Left lung (tissue), 10 donors: ENCODE results near the gene TSC22D1. TPM values are rescaled to one million over a fixed set of nuclear protein-coding genes. Genes with fewer than 3 reads are reported as not detected.
A peak's percentile ranks its signal among the peaks of the same experiment; 100 is the strongest.
"Not testable (repeated sequence)": the region's sequence is repeated elsewhere in the genome, so short reads cannot be mapped to it uniquely, and the experiment has no call there.

ENCODE experiments used
- ATAC-seq: fragments of 200-7000 bp; cut with Tn5 transposase; one replicate; pipeline ENCODE4 v1.9.1; 2020; ENCODE audit warnings: moderate library complexity
- DNase-seq, 4 donors: peaks; one replicate each; pipeline ENCODE4 v3.0.0-alpha.2; 2013 to 2020
- H3K27ac ChIP-seq, 2 donors: fragments of 200-600 bp; sonication (generic) in 1 of 2; one replicate each; pipeline versions ENCODE4 v1.5.0 to v1.8.0; 2020 to 2021
- H3K27me3 ChIP-seq, 2 donors: fragments of 200-600 bp; sonication (generic) in 1 of 2; one replicate each; pipeline versions ENCODE4 v1.5.0 to v1.8.0; 2020 to 2021
- H3K36me3 ChIP-seq, 2 donors: fragments of 200-600 bp; sonication (generic) in 1 of 2; one replicate each; pipeline versions ENCODE4 v1.5.0 to v1.8.0; 2020 to 2021
- H3K4me1 ChIP-seq, 2 donors: fragments of 200-600 bp; one replicate each; pipeline ENCODE4 v1.8.0; 2021
- H3K4me3 ChIP-seq, 2 donors: fragments of 200-600 bp; sonication (generic) in 1 of 2; one replicate each; pipeline versions ENCODE4 v1.5.0 to v1.8.0; 2020 to 2021; ENCODE audit warnings: mild to moderate bottlenecking in 1 of 2
- H3K9me3 ChIP-seq, 2 donors: fragments of 200-600 bp; sonication (generic) in 1 of 2; one replicate each; pipeline versions ENCODE4 v1.5.0 to v1.8.0; 2020 to 2021
- CTCF ChIP-seq, 2 donors: fragments of 200-600 bp; sonication (generic) in 1 of 2; IDR thresholded peaks; one replicate each; pipeline versions ENCODE4 v1.5.0 to v1.8.0; 2021; ENCODE audit warnings: antibody characterized with exemption in 2 of 2
- intact Hi-C, 2 donors: fragments of 100-400 bp; cut with DNase I; formaldehyde crosslinking; loops; one replicate each; pipeline versions ENCODE4 v1.11.2 to v1.14.2; 2022
- polyA plus RNA-seq, 6 donors: library from polyadenylated mRNA; unstranded; fragments of 120-200 nt; gene quantifications; one replicate each; pipeline ENCODE4 v1.2.1, GENCODE V29; 2013; ENCODE audit not compliant: insufficient read length in 6 of 6
- total RNA-seq, 2 donors: library from RNA; stranded (reverse); fragmentation: NEBNext Ultra II Directional; extraction: Animal tissue kit (Norgen Biotek cat#: 25700); gene quantifications; one replicate each; pipeline ENCODE4 v1.2.1, GENCODE V29; 2021
- donor health status: DM: no; HTN: yes; CAD: no.
- donor health status: DM: no; HTN: no; CAD: no.

The TSC22D1 gene
- total and polyA plus RNA-seq, 8 donors = 95.4 to 192 (median 182) TPM

- Histone ChIP-seq H3K4me3 (no peak overlapping the region), H3K4me1 (peaks cover 0 to 3% of the 10 kb centered on the region in 2 donors), H3K9me3 (no peaks in the 10 kb centered on the region), H3K27me3 (no peaks in the 10 kb centered on the region), H3K27ac (no peak overlapping the region), H3K36me3 (no peaks in the 10 kb centered on the region)
- no peak for TF ChIP-seq CTCF (IDR thresholded peaks at IDR 0.05)
- ATAC-seq = no peak
- DNase-seq = no peak
- intact Hi-C loops = no loop called here
These were observed 38.9 kb downstream of the TSC22D1 start for GRCh38 chr13:44537248-44537647.

- TF ChIP-seq CTCF (IDR thresholded peaks at IDR 0.05) = no peak
- DNase-seq (peak in 1 of 4 donors; percentile 8), ATAC-seq (peak; percentile 93)
- Histone ChIP-seq H3K27ac (peak overlapping the region in 1 of 2 donors; percentile 17), H3K4me3 (no peak overlapping the region), H3K27me3 (no peaks in the 10 kb centered on the region), H3K9me3 (no peaks in the 10 kb centered on the region), H3K36me3 (no peaks in the 10 kb centered on the region), H3K4me1 (peaks cover 0 to 6% of the 10 kb centered on the region in 2 donors)
- intact Hi-C loops = no loop called here
These were observed 52.7 kb downstream of the TSC22D1 start for GRCh38 chr13:44523146-44524015.

- H3K4me1 ChIP-seq = peaks cover 0 to 6% of the 10 kb centered on the region in 2 donors
- DNase-seq = no peak
- no peak overlapping the region for H3K4me3 ChIP-seq
- H3K27ac ChIP-seq = no peak overlapping the region
- no peaks in the 10 kb centered on the region for H3K27me3 ChIP-seq
- no peak for TF ChIP-seq CTCF (IDR thresholded peaks at IDR 0.05)
- no peaks in the 10 kb centered on the region for H3K9me3 ChIP-seq
- no peak for ATAC-seq
- H3K36me3 ChIP-seq = no peaks in the 10 kb centered on the region
- intact Hi-C loops = no loop called here
These were observed 56.5 kb downstream of the TSC22D1 start for GRCh38 chr13:44519642-44520041.

- DNase-seq (no peak), ATAC-seq (no peak)
- Histone ChIP-seq H3K4me3 (no peak overlapping the region), H3K36me3 (no peaks in the 10 kb centered on the region), H3K9me3 (no peaks in the 10 kb centered on the region), H3K4me1 (no peaks in the 10 kb centered on the region), H3K27ac (no peak overlapping the region), H3K27me3 (no peaks in the 10 kb centered on the region)
- intact Hi-C loops = no loop called here
- TF ChIP-seq CTCF (IDR thresholded peaks at IDR 0.05) = no peak
These were observed 59.4 kb downstream of the TSC22D1 start for GRCh38 chr13:44516771-44517170.

GRCh38 chr13:44514278-44514677 is 61.9 kb downstream of the TSC22D1 start:
- intact Hi-C loops = no loop called here
- DNase-seq (no peak), ATAC-seq (no peak)
- no peaks in the 10 kb centered on the region for H3K27me3 ChIP-seq
- H3K4me1 ChIP-seq = no peaks in the 10 kb centered on the region
- H3K27ac ChIP-seq = no peak overlapping the region
- H3K36me3 ChIP-seq = no peaks in the 10 kb centered on the region
- no peak overlapping the region for H3K4me3 ChIP-seq
- H3K9me3 ChIP-seq = no peaks in the 10 kb centered on the region
- no peak for TF ChIP-seq CTCF (IDR thresholded peaks at IDR 0.05)

GRCh38 chr13:44509853-44510252 is 66.3 kb downstream of the TSC22D1 start:
- H3K4me3 ChIP-seq, H3K27ac ChIP-seq, H3K9me3 ChIP-seq, intact Hi-C loops, H3K4me1 ChIP-seq, ATAC-seq, H3K27me3 ChIP-seq, H3K36me3 ChIP-seq, DNase-seq: not testable (repeated sequence)
